GM04503 (cell line): ENCODE results near the gene GAS7.
"Not testable (repeated sequence)": the region's sequence is repeated elsewhere in the genome, so short reads cannot be mapped to it uniquely, and the experiment has no call there.

ENCODE experiments used
- DNase-seq: peaks from one replicate; pipeline ENCODE4 v3.0.0-alpha.2; 2012; ENCODE audit warnings: low read depth

Gene GAS7

DNA sequence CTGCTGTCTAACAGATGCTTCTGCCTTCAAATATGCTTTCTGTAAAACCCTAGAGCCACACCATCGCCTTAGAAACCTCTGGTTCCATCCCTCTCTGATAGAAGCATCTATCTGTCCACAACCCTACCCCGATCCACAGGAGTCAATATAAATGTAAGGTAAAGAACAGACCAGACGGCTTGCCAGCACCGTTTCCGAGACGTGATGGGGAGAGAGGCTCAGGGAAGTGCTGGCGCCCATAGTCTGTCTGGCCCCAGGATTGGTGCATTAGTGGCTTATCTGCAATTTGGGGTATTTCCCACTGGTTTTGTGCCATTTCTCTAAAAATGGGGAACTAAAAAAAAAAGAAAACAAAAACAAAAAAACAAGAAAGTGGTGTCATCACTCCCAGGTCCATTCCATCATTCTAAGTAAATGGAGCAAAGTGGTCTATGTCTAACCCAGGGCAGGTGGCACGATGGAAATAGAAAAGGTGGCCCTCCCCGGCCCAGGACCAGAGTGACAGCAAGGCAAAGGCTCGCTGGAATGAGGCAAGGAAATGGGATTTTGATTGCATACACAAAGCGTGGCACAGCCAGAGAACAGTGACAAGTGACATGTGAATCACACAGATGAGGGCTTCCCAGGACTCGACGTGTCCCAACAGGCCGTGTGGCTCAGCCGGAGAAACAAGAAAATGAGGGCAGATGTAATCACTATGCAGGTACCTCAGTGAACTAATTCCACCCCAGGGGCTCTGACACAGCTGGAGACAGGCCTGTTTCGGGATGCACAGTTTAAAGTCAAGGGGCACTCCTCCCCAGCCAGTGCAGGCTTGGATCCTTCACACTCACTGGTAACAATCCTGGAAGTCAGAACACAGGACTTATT is 125.6 kb downstream of the GAS7 start:
- no peak for DNase-seq

DNA sequence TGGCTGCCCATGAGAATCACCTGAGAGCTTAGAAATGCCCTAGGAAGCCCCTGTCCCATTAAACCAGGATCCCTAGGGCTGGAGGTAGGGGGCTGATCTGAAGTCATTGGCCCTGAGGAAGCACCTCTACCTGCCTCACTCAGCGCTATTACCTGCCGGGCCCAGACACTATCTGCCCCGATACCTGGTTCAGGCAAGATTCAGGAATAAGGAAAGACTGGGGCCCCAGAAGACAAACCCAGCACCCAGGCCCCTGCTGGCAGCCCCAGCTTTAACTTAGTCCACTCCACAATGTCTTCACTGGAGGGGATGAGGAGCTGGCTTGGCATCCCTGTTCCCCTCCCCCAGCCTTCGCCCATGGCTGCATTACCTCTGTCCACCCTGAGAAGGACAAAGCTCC is 126.3 kb downstream of the GAS7 start:
- DNase-seq = no peak

DNA sequence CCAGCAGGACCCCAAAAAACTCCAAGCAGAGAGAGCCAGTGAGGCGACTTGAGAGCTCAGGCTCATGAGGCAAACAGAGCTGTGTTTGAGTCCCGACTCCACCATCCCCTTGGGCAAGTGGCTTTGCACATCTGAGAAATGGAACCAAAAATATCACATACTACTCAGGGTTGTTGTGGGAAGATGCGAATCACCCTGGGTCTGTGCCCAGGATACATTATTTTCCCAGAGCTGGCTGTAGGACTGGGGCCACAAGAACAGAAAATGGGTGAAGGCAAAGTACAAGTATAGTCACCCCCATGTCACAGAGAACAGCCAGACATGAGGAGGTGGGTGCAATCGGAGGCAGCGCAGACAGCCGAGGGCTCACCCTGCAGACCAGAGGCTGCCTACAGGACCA is 127.3 kb downstream of the GAS7 start:
- DNase-seq = no peak

DNA sequence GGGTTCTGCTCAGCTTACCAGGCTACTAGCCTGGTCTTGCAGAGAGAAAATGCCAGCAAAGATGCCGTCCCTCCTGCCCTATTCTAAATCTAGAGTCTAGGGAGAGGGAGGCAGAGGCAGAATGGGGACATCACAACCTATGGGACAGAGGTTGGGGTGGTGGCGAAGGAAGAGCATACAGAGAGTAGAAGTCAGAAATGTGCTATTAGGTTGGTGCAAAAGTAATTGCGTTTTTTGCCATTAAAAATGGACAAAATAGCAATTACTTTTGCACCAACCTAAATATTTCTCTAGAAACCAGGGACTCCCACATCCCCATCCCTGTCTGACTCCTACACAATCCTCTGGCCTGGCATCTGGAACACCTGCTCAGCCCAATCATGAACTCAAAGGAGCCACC is 127.7 kb downstream of the GAS7 start:
- DNase-seq = no peak

DNA sequence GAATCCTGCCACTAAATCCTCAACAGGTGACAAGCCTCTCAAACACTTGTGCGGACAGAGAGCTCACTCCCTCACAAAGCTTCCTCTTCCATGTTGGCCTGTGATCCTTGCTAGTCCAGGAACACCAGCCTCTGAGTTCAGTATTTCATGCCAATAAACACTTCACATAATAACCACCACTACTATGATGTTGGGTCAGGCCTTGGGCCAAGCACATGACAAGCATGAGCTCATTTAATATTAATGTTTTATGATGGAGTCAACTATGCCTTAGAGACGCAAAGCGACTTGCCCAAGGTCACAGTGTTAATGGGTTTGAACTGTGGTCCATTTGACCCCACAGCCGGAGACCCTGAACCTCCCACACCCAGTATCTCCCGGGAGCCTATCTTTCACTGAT is 129.1 kb downstream of the GAS7 start:
- DNase-seq = no peak

DNA sequence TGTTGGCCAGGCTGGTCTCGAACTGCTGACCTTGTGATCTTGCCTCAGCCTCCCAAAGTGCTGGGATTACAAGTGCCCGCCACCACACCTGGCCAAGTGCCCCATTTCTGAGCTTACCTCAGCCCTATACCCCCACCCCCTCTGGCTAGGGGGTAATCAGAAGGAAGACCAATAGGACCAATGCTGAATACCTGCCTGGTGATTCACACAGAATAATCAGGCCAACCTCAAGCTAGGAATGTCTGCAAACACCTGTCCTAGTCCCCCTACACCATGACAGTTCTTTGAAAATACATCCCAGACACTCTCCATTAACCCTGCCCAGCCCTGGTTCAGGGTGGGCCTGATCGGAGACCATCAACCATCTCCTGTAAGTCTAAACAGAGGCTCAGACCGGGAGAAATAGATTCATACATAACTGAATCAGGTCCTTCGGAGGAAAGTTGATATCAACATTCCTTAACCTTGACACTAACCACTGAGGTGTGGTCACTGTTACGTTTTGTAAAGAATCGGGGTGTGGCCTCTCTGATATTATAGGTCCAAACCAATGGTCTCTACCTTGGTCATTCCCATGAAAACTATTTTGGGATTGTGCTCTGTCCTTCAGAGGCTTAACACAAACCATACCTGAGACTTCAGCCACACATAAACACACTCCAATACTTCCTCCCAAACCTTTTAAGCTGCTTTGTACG is 130.8 kb downstream of the GAS7 start:
- DNase-seq = no peak

DNA sequence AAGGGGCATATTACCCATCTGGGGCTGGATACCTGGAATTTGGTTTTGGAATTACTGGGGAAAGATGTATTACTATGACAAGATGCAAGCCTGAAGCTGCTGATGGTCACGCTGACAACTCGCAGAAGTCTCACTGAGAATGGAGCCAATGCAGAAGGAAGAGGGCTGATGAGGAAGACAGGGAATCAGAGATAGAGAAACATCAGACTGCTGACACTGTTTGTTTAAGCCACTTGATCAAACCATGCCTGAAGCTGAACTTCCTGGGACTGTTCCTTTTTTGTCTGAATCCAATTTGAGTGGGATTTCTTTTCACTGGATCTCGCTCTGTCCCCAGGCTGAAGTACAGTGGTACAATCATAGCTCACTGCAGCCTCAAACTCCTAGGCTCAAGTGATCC is 133.9 kb downstream of the GAS7 start:
- no peak for DNase-seq

DNA sequence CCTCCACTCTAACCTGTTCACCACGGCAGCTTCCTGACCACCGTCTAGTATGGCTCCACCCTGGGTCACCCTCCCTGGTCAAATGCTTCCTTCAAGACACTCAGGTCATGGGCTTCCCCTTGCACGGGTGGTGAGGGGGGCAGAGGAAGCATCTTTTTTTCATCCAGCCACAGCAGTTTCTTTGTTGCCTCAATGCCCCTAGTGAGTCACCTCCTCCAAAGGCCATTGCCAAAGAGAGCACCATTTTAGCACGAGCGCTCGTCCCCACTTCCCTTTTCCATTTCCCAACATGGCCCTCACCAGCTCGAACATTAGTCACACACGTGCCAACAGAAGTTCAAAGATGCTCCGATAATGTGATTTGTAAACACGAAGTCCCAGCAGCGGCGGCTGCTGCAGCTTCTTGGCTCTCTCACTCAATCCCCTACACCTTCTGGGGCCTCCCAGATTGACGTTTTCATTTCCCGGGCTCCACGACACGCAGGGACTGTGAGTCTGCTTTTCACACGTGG is 134.6 kb downstream of the GAS7 start:
- no peak for DNase-seq

DNA sequence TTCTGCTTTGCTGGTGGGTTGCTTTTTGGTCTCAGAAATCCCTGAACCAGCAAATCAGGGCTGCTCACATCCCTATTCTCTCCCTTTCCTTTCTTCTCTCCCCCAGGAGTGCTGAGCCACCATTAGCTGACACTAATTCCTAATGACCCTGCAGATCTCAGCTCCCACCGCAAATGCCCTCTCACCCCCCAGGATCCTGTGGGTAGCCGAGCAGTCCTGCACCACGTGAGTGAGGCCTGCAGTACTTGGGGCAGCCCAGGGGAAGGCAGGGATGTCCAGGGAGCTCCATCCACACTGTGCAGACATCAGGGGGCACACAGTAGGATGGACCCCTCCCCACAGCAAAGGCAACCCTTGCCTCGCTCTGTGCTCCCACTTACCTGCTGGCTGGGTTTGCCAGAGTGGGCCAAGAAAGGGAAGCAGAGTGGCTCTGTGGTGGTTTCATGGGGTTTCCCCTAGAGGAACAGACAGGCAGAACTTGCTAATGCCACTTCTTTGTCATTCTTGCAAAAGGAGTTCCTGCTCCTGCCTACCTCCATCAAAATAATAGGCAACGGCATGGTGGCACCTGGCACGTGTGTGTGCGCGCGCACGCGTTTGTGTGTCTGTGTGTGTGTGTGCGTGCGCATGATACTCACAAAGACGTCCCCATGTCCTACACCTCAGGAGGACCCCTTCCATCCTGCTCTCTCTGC is 135.6 kb downstream of the GAS7 start:
- DNase-seq = no peak

DNA sequence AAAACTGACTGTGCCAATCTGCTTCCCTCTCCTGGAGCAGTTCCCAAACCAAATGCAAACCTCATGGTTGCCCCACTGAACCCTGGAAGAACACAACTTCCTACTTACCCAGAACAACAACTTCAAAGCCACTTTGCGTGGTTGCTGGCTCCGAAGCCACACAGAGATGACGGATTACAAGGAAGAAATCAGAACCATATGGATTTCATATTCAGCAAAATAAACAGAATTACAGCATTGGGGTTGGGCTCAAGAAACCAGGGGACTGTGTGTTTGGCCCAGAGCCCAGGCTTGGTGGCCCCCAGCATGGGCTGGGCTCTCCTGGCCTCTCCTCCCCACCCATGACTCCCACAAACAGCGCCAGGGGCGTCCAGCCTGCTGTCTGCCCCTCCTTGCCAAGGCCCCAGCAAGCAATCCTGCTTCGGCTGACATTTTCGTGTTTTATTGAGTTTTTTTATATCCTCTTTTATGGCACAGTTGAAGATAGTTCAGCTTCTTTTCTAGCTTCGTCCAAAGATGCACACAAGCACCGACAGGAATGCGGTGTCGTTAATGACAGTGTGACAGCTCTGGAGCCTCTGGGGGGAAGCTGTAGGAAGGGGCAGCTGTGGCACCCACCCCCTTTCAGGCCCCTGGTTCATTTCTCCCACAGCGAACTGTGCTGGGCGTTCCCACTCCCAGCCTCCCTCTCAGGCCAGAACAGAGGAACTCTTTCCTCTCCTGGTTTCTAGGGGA is 137.1 kb downstream of the GAS7 start:
- peak; percentile 58 for DNase-seq

DNA sequence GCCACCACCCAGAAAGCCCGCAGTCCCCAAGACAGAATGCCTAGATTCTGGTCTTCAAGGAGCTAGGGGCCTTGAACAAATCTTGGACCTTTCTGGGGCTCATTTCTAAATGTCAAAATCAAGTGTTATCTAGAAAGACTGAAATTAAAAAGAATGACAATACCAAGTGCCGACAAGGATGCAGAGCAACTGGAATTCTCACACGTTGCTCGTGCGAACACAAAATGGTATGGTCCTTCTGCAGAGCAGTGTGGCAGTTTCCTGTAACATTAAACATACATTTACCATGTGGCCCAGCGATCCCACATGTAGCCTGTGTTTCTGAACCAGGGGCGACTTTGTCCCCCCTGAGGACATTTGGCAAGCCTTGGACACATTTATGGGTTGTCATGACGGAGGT is 137.9 kb downstream of the GAS7 start:
- no peak for DNase-seq

DNA sequence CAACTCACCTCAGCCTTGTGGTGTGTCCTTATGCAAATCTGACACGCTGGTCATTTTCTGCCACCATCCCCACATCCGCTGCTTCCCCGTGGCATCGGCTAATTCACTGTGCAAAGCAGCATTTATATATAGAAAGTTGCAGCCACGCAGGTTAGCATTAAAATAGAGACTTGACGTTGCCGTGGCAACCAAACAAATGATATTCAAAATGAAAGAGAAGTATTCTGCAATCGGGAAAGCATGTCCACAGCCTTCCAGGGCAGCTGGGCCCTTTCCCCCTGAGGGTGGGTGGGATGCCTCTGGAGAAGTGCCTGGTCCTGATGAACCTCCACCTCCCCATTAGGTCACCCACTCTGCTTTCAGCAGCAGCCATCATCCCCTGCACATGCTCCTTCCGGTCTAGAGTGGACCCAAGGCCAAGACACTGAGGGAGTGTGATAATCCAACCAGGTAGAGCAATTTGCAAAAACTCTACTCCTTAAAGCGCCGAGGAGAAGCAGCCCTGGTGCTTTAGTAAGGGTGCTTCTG is 138.7 kb downstream of the GAS7 start:
- no peak for DNase-seq

DNA sequence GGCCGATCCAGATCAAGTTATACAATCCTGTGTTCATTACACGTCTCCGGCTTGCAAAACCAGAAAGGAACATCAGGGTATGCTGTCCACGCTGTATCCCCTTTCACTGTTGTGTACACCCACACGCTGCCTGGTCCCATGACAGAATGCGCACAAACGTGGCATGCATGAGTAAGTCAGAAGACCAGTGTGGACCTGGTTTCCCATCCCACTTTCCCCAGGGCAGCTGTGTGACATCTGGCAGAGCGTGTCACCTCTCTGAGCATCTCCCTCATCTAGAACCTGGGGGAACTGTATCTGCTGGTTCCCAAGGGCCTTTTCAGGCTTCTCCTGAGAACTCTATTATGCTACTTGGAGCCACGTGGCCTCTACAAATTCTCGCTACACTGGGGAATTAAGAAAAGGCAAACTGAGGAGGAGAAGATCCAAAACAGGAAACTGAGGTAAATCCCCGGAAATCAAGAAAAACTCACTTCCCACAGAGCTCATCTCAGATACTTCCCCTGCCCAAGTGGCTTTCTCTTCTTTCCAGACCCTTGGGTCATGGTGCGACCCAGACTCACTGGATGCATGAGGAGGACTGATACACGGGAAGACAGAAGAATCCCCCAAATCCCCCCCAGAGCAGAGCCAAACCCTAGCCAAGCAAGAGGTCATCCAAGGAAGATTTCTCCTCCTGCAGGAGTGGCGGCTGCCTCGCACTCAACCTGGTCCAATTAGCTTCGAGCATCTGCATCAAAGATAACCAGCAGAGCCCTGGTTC is 139.3 kb downstream of the GAS7 start:
- DNase-seq = no peak

DNA sequence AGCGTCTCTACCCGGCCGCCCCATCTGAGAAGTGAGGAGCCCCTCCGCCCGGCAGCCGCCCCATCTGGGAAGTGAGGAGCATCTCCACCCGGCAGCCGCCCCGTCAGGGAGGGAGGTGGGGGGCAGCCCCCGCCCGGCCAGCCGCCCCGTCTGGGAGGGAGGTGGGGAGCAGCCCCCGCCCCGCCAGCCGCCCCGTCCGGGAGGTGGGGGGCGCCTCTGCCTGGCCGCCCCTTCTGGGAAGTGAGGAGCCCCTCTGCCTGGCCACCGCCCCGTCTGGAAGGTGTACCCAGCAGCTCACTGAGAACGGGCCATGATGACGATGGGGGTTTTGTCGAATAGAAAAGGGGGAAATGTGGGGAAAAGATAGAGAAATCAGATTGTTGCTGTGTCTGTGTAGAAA is 140.9 kb downstream of the GAS7 start:
- DNase-seq = not testable (repeated sequence)

DNA sequence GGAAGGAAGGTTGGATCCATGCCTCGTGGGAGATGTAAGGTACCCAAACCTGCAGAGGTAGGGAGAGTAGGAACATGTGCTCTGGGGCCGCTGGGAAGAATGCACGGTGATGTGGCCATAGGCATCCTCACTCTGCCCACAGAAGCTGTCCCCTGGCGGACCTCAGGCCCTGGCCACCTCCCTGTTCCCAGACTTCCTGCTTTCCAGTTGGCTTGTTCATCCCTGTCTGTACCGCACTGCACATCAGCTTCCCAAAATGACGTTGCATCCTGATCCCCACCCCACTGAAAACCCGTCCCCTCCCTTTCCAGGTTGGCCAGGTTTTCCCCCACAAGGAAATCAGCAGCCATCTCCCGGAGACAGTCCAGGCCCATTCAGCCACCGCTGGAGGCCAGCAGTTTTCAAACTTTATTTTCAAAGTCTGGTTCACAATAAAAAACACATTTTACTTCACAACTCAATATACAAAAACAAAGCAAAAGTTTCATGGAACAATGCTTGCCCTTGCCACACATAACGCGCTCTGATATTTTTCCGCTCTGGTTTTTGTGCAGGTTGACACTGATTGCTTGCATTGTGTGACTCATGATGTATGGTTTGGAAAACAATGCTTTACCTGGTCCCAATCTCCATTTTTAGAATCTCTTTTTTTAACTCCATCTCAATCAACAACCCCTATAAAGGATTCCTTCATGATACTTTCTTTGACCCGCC is 143.0 kb downstream of the GAS7 start:
- no peak for DNase-seq

DNA sequence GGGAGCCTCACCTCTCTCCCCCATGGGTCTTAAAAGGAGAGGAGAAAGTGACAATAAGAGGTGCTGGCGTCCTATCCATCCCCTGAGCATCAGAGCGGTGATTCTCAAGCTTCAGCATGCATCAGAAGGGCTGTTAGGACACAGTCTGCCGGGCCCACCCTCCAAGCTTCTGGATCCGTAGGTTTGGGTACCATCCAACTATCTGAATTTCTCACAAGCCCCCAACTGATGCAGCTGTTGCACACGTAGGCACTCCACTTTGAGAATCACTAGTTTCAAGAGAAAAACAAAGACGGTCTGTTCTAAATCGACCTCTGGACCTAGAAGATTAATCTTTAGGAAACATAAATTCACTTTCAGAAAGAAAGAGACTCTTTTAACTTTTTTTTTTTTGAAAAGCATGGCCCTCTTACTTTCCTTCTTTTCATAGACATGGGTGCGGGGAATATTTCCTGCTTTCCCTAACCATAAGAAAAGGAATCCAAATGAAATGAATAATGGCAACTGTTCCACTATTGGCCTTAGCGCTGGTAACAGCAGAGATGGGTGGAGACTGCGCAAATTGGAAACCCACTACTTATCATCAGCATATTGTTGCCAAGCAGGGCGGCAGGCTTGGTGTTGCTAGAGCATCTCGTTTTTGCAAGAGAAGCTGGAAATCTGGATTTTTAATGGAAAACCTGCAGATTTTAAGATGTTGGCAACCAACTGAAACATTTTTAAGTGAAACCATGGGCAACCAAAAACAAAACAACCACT is 144.4 kb downstream of the GAS7 start:
- no peak for DNase-seq

DNA sequence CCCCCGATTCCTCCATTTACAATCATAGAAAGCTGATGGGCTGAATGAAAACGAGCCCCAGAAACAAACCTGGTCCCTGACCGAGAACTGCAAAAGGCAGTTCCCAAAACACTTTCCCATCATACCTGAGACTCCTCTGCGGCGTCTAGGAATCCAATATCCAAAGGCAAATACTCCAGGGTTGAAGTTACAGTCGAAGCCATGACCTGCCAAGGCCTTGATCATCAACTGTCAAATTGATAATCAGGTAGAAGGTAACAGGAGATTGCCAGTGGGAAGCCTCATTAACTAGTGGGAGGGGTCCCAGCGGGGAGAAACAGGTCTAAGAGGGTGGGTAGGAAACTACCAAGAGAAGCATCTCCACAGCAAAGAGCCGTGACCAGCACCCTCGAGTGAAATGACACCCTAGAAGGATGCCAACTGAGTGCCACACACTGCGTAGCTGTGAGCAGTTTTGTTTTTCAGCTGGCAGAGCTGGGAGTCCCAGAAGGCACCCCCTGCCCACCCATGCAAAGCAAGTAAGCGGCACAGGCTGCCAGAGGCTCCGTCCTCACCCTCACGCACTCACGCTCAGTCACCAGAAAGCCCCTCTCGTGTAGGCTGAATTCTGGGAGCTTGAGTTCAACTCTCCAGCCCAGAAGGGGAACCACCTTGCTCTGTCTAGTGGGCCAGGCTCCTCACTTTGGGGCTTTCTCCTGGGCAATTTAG is 146.1 kb downstream of the GAS7 start:
- no peak for DNase-seq

DNA sequence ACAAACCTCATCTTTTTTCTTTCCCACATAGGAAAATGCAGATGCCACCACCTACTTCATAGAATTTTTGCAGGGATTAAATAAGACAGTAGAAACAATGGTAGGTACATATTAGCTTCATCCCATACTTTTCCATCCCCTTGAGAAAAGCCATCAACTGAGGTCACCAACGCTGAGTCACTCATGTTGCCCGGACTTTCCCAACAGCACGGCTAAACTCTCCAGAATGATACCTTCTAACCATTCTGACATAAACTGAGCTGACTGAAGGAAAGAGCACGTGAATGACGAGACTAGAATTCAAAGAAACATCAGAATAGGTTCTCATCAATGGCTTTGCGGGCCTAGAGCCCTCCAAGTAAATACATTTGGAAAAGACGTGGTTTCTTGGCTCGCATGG is 147.3 kb downstream of the GAS7 start:
- DNase-seq = no peak

DNA sequence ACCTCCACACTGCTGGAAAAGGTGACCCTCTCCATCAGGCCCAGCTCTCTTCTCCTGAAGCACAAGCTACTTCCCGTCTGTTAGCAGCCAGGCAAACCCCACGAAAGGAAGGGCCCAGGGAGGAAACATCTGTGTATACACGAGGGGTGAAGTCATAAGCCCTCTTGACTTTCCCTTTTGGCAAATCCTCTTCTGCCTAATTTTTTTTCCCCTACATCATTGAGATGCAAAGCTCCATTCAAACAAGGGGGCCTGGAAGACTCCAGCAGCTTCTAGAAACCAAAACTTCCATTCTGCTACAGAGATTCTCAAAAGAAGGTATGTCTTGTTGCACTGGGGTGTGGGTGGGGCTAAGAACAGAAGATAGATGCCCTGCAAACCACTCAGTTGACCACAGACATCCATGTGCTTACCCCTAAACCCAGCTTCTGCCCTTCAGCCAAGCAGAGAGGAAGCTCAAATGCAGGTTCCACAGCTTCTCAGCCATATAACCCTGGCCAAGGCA is 147.8 kb downstream of the GAS7 start:
- DNase-seq = no peak
